ENCODE results near the gene SHLD2.
"Not testable (repeated sequence)": the region's sequence is repeated elsewhere in the genome, so short reads cannot be mapped to it uniquely, and the experiment has no call there.

- TF ChIP-seq POLR2A (IDR thresholded peaks at IDR 0.05); CTCF (IDR thresholded peaks at IDR 0.05 in 4 of 5, conservative IDR thresholded peaks at IDR 0.05 in 1 of 5): not testable (repeated sequence)
These were observed 50.6 kb downstream of the SHLD2 start for GRCh38 chr10:87145598-87145997.

All from gastrocnemius medialis (tissue), 4 donors.